Adrenal gland (tissue), 5 donors: ENCODE data around the gene C1QL4.

Source experiments
- POLR2A ChIP-seq, 2 donors: fragments of 450-650 bp; IDR thresholded peaks; one replicate each; pipeline ENCODE4 v1.6.1; 2017; ENCODE audit warnings: antibody characterized with exemption in 2 of 2, mild to moderate bottlenecking in 2 of 2, moderate library complexity in 1 of 2
- TF ChIP-seq, protein P1 (sequence below), 6 experiments: fragments of 450-650 bp in 4 of 6; fragments of 200-600 bp in 2 of 6; sonication (generic) in 1 of 6; IDR thresholded peaks; 1 replicate in 5 of 6; 2 replicates in 1 of 6; pipeline versions ENCODE4 v1.5.1 to v1.8.0; 2016 to 2021; ENCODE audit warnings: antibody characterized with exemption in 6 of 6, mild to moderate bottlenecking in 2 of 6, moderate library complexity in 1 of 6
- donor health status: DM: no; HTN: no; CAD: no.

GRCh38 chr12:49346659-49347310 is 9.8 kb upstream of the C1QL4 start, which contains the start of gene DNAJC22:
- TF ChIP-seq, protein P1, sequence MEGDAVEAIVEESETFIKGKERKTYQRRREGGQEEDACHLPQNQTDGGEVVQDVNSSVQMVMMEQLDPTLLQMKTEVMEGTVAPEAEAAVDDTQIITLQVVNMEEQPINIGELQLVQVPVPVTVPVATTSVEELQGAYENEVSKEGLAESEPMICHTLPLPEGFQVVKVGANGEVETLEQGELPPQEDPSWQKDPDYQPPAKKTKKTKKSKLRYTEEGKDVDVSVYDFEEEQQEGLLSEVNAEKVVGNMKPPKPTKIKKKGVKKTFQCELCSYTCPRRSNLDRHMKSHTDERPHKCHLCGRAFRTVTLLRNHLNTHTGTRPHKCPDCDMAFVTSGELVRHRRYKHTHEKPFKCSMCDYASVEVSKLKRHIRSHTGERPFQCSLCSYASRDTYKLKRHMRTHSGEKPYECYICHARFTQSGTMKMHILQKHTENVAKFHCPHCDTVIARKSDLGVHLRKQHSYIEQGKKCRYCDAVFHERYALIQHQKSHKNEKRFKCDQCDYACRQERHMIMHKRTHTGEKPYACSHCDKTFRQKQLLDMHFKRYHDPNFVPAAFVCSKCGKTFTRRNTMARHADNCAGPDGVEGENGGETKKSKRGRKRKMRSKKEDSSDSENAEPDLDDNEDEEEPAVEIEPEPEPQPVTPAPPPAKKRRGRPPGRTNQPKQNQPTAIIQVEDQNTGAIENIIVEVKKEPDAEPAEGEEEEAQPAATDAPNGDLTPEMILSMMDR (IDR thresholded peaks at IDR 0.05), result no peak
- TF ChIP-seq POLR2A (IDR thresholded peaks at IDR 0.05), result no peak
